HepG2 (cell line): ENCODE measurements around the gene GAL3ST2.

ENCODE experiments used
- ATF1 ChIP-seq: IDR thresholded peaks from 2 replicates; pipeline ENCODE4 v1.6.1; 2016; ENCODE audit warnings: mild to moderate bottlenecking, control low read depth
- EP300 ChIP-seq, 3 experiments: sonication (generic) in 1 of 3; formaldehyde crosslinking in 1 of 3; IDR thresholded peaks; 2 replicates each; pipeline versions ENCODE4 v1.5.1 to v1.6.1; 2011 to 2020; ENCODE audit warnings: low read depth in 2 of 3, low read length in 2 of 3, borderline replicate concordance in 1 of 3, improper control_type of control experiment in 1 of 3, mild to moderate bottlenecking in 1 of 3, missing genetic modification reagents in 1 of 3, moderate library complexity in 1 of 3
- FOXA1 ChIP-seq, 2 experiments: fragments of 450-650 bp in 1 of 2; sonication (generic) in 1 of 2; formaldehyde crosslinking in 1 of 2; IDR thresholded peaks; 2 replicates each; pipeline versions ENCODE4 v1.4.0 to v1.6.1; 2016 to 2020; ENCODE audit warnings: missing genetic modification reagents in 1 of 2
- POLR2A ChIP-seq, 2 experiments: IDR thresholded peaks; 2 replicates each; pipeline ENCODE4 v1.6.1; 2011; ENCODE audit warnings: low read depth in 2 of 2, low read length in 2 of 2, mild to moderate bottlenecking in 1 of 2, moderate library complexity in 1 of 2; ENCODE audit not compliant: insufficient read depth in 1 of 2
- TCF12 ChIP-seq, 2 experiments: fragments of 450-650 bp in 1 of 2; sonication (generic) in 1 of 2; formaldehyde crosslinking in 1 of 2; IDR thresholded peaks; 2 replicates each; pipeline versions ENCODE4 v1.6.1 to v1.8.0; 2017 to 2022; ENCODE audit warnings: antibody characterized with exemption in 1 of 2, mild to moderate bottlenecking in 1 of 2, missing genetic modification reagents in 1 of 2, moderate library complexity in 1 of 2
- ZNF343 ChIP-seq: sonication (generic); formaldehyde crosslinking; IDR thresholded peaks from 2 replicates; pipeline ENCODE4 v1.4.0; 2020; ENCODE audit warnings: mild to moderate bottlenecking, missing genetic modification reagents
- TF ChIP-seq, protein P1 (sequence below), 2 experiments: sonication (generic) in 1 of 2; formaldehyde crosslinking in 1 of 2; IDR thresholded peaks; 2 replicates each; pipeline versions ENCODE4 v1.5.1 to v1.6.1; 2011 to 2020; ENCODE audit warnings: borderline replicate concordance in 1 of 2, low read depth in 1 of 2, low read length in 1 of 2, mild to moderate bottlenecking in 1 of 2, missing genetic modification reagents in 1 of 2, moderate library complexity in 1 of 2

DNA sequence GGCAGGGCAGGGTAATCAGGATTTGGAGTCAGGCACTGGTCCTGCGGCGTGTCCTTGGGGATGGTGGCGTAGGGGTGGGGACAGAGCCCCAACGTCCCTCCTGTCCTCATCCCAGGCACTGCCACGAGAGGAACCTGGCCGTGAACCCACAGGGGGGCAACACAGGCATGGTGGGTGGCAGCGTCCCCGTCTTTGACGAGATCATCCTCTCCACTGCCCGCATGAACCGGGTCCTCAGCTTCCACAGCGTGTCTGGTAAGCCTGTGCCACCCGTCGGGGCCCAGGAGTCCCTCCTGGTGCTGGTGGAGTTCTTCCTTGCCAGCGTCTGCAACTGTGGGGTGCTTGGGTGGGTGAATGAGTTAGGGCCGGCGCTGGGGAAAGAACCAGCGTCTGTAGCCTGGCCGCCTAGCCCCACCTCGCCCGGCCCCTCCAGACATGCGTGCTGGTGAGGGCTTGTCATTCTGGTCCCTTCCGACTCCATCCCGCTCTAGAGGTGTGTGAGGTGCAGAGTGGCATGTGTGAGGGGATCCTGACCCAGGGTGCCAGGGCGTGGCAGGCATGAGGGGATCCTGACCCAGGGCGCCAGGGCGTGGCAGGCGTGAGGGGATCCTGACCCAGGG is 34.2 kb upstream of the GAL3ST2 start:
- TF ChIP-seq FOXA1 (IDR thresholded peaks at IDR 0.05) (no peak), FOXA1 (CRISPR knock-in tag; IDR thresholded peaks at IDR 0.05) (no peak), TCF12 (IDR thresholded peaks at IDR 0.05) (no peak), TCF12 (CRISPR knock-in tag; IDR thresholded peaks at IDR 0.05) (no peak), ZNF343 (CRISPR knock-in tag) (no peak), ATF1 (CRISPR knock-in tag) (no peak), POLR2A (IDR thresholded peaks at IDR 0.05; ENCODE audit: insufficient read depth in 1 of 2, low read depth in 2 of 2, low read length in 2 of 2) (no peak), EP300 (IDR thresholded peaks at IDR 0.05; ENCODE audit: low read depth in 2 of 2, low read length in 2 of 2) (no peak), EP300 (CRISPR knock-in tag; IDR thresholded peaks at IDR 0.05; ENCODE audit: borderline replicate concordance) (no peak)
- TF ChIP-seq, protein P1, sequence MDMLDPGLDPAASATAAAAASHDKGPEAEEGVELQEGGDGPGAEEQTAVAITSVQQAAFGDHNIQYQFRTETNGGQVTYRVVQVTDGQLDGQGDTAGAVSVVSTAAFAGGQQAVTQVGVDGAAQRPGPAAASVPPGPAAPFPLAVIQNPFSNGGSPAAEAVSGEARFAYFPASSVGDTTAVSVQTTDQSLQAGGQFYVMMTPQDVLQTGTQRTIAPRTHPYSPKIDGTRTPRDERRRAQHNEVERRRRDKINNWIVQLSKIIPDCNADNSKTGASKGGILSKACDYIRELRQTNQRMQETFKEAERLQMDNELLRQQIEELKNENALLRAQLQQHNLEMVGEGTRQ (IDR thresholded peaks at IDR 0.05; ENCODE audit: low read depth, low read length) = no peak
- TF ChIP-seq, protein P1 (CRISPR knock-in tag; IDR thresholded peaks at IDR 0.05; ENCODE audit: borderline replicate concordance) = no peak
